Activated naive CD4-positive, alpha-beta T cell treated with anti-CD3 and anti-CD28 coated beads, Interleukin-2, amount 50 U/mL, for 16 hours (primary cell): ENCODE measurements around the gene P3H4.

ENCODE experiments used
- DNase-seq: peaks from one replicate; pipeline ENCODE4 v3.0.0-alpha.2; 2020

The P3H4 gene

GRCh38 chr17:41769346-41769862 is 42.3 kb downstream of the P3H4 start:
- DNase-seq, result no peak

- no peak for DNase-seq
Measured at GRCh38 chr17:41768682-41769288, 43.0 kb downstream of the P3H4 start.

GRCh38 chr17:41767324-41768042 is 44.3 kb downstream of the P3H4 start:
- no peak for DNase-seq

GRCh38 chr17:41766135-41766534 is 45.6 kb downstream of the P3H4 start:
- DNase-seq, result no peak

GRCh38 chr17:41763327-41763726 is 48.4 kb downstream of the P3H4 start:
- DNase-seq, result no peak

GRCh38 chr17:41762841-41763240 is 48.9 kb downstream of the P3H4 start:
- DNase-seq, result no peak

- DNase-seq, result no peak
Measured at GRCh38 chr17:41762391-41762790, 49.4 kb downstream of the P3H4 start.

GRCh38 chr17:41760878-41761277 is 50.9 kb downstream of the P3H4 start:
- DNase-seq, result no peak

GRCh38 chr17:41758601-41759000 is 53.1 kb downstream of the P3H4 start:
- DNase-seq, result no peak

- no peak for DNase-seq
Measured at GRCh38 chr17:41754066-41754465, 57.7 kb downstream of the P3H4 start.
